IMR-90 (cell line): ENCODE measurements around the gene PDE4B. TPM values are rescaled to one million over a fixed set of nuclear protein-coding genes. Genes with fewer than 3 reads are reported as not detected.

Experiments
- ATAC-seq: fragments of 200-7000 bp; cut with Tn5 transposase; 2 replicates; pipeline ENCODE4 v1.9.1; 2020; ENCODE audit warnings: low read depth, mild to moderate bottlenecking, moderate library complexity
- BruUV-seq: library from RNA; stranded (reverse); fragments of 400-500 nt; replicated peaks from 2 replicates; lab custom pipeline; 2021; lab: Mats Ljungman, UMichigan
- CTCF ChIA-PET: fragments of 300-600 bp; formaldehyde crosslinking; extraction: SDS; loops from one replicate; lab custom pipeline; 2021; ENCODE audit warnings: antibody characterized with exemption; lab: Yijun Ruan, JAX
- POLR2A ChIA-PET: fragments of 300-600 bp; sonication (Branson Sonifier 250); formaldehyde crosslinking; loops from one replicate; lab custom pipeline; 2022; ENCODE audit warnings: antibody characterized with exemption; ENCODE audit not compliant: unreplicated experiment; lab: Charles Lee
- DNase-seq: peaks from one replicate; pipeline ENCODE4 v3.0.0; 2013
- H2AFZ ChIP-seq: replicated peaks from 2 replicates; pipeline ENCODE3; 2013; ENCODE audit warnings: low read length, mild to moderate bottlenecking; ENCODE audit not compliant: poor library complexity
- H2AK5ac ChIP-seq: 2 replicates; pipeline ENCODE4 v1.6.1; 2013; ENCODE audit warnings: low read depth, low read length, inconsistent platforms
- H2AK9ac ChIP-seq: replicated peaks from 2 replicates; pipeline ENCODE3; 2013; ENCODE audit warnings: mild to moderate bottlenecking, low read depth, low read length, moderate library complexity; ENCODE audit not compliant: poor library complexity
- H2BK120ac ChIP-seq: 2 replicates; pipeline ENCODE4 v1.6.1; 2013; ENCODE audit warnings: low read depth, low read length, inconsistent platforms
- H2BK15ac ChIP-seq: 3 replicates; pipeline ENCODE4 v1.6.1; 2013; ENCODE audit warnings: low read depth, low read length, inconsistent platforms
- H2BK20ac ChIP-seq: 2 replicates; pipeline ENCODE4 v1.6.1; 2013; ENCODE audit warnings: low read depth, mild to moderate bottlenecking, inconsistent platforms, low read length, moderate library complexity
- H2BK5ac ChIP-seq: 2 replicates; pipeline ENCODE4 v1.6.1; 2013; ENCODE audit warnings: mild to moderate bottlenecking, low read depth, low read length, inconsistent platforms; ENCODE audit not compliant: poor library complexity, severe bottlenecking
- H3K14ac ChIP-seq: replicated peaks from 2 replicates; pipeline ENCODE4 v1.6.1; 2013; ENCODE audit warnings: low read depth, low read length, inconsistent platforms
- H3K18ac ChIP-seq: 2 replicates; pipeline ENCODE4 v1.6.1; 2013; ENCODE audit warnings: low read depth, low read length, control low read depth
- H3K23ac ChIP-seq: 2 replicates; pipeline ENCODE4 v1.6.1; 2013; ENCODE audit warnings: low read depth, low read length, inconsistent platforms
- H3K27ac ChIP-seq: 2 replicates; pipeline ENCODE4 v1.5.1; 2013; ENCODE audit warnings: mild to moderate bottlenecking, control low read depth, low read length; ENCODE audit not compliant: insufficient read depth
- H3K27me3 ChIP-seq: 2 replicates; pipeline ENCODE4 v1.6.1; 2013; ENCODE audit warnings: low read length; ENCODE audit not compliant: control insufficient read depth, insufficient read depth
- H3K36me3 ChIP-seq: 2 replicates; pipeline ENCODE4 v1.6.1; 2013; ENCODE audit warnings: low read length, mixed read lengths; ENCODE audit not compliant: control insufficient read depth, insufficient read depth
- H3K4ac ChIP-seq: 2 replicates; pipeline ENCODE4 v1.6.1; 2013; ENCODE audit warnings: low read depth, low read length, inconsistent platforms
- H3K4me1 ChIP-seq: 2 replicates; pipeline ENCODE4 v1.6.1; 2013; ENCODE audit warnings: low read length, mixed read lengths; ENCODE audit not compliant: control insufficient read depth, insufficient read depth
- H3K4me2 ChIP-seq: 2 replicates; pipeline ENCODE4 v1.6.1; 2013; ENCODE audit warnings: low read depth, mild to moderate bottlenecking, control low read depth, low read length, moderate library complexity
- H3K4me3 ChIP-seq: 2 replicates; pipeline ENCODE4 v1.5.1; 2013; ENCODE audit warnings: low read depth, mild to moderate bottlenecking, control low read depth, low read length, moderate library complexity; ENCODE audit not compliant: insufficient read depth
- H3K56ac ChIP-seq: 2 replicates; pipeline ENCODE4 v1.6.1; 2013; ENCODE audit warnings: low read length, inconsistent platforms; ENCODE audit not compliant: insufficient read depth; ENCODE audit errors: extremely low read depth
- H3K79me1 ChIP-seq, 2 experiments: 2 replicates each; pipeline ENCODE4 v1.6.1; 2013; ENCODE audit warnings: low read length in 2 of 2, inconsistent platforms in 1 of 2, low read depth in 1 of 2
- H3K9ac ChIP-seq: 2 replicates; pipeline ENCODE4 v1.6.1; 2013; ENCODE audit warnings: low read depth, low read length, control low read depth
- H3K9me1 ChIP-seq: 2 replicates; pipeline ENCODE4 v1.6.1; 2013; ENCODE audit warnings: low read length, inconsistent platforms; ENCODE audit not compliant: insufficient read depth
- H3K9me3 ChIP-seq: 2 replicates; pipeline ENCODE4 v1.6.1; 2013; ENCODE audit warnings: low read length; ENCODE audit not compliant: control insufficient read depth, insufficient read depth
- H4K20me1 ChIP-seq: 2 replicates; pipeline ENCODE4 v1.6.1; 2013; ENCODE audit warnings: low read length, inconsistent platforms; ENCODE audit not compliant: insufficient read depth
- H4K5ac ChIP-seq: 2 replicates; pipeline ENCODE4 v1.6.1; 2013; ENCODE audit warnings: mild to moderate bottlenecking, low read depth, low read length, control low read depth
- H4K8ac ChIP-seq, 2 experiments: 2 replicates each; pipeline ENCODE4 v1.6.1; 2013; ENCODE audit warnings: low read depth in 2 of 2, low read length in 2 of 2, control low read depth in 1 of 2, inconsistent platforms in 1 of 2
- H4K91ac ChIP-seq: 2 replicates; pipeline ENCODE4 v1.6.1; 2013; ENCODE audit warnings: low read depth, low read length, inconsistent platforms; ENCODE audit not compliant: insufficient read depth
- BHLHE40 ChIP-seq: fragments of 150-350 bp; IDR thresholded peaks from 2 replicates; pipeline ENCODE4 v1.6.1; 2016; ENCODE audit warnings: mild to moderate bottlenecking, low read depth, low read length
- CEBPB ChIP-seq: IDR thresholded peaks from 2 replicates; pipeline ENCODE4 v1.6.1; 2012; ENCODE audit warnings: low read depth, low read length, improper control_type of control experiment
- CHD1 ChIP-seq: IDR thresholded peaks from 2 replicates; pipeline ENCODE4 v1.6.1; 2012; ENCODE audit warnings: low read depth, low read length, improper control_type of control experiment
- FOS ChIP-seq: fragments of 150-350 bp; IDR thresholded peaks from 2 replicates; pipeline ENCODE4 v1.6.1; 2016; ENCODE audit warnings: low read depth, low read length
- MAFK ChIP-seq: IDR thresholded peaks from 2 replicates; pipeline ENCODE4 v1.6.1; 2012; ENCODE audit warnings: low read depth, low read length, improper control_type of control experiment
- MXI1 ChIP-seq: IDR thresholded peaks from 2 replicates; pipeline ENCODE4 v1.6.1; 2012; ENCODE audit warnings: low read depth, mild to moderate bottlenecking, low read length, moderate library complexity, borderline replicate concordance
- NFE2L2 ChIP-seq: fragments of 150-350 bp; IDR thresholded peaks from 2 replicates; pipeline ENCODE4 v1.6.1; 2016; ENCODE audit warnings: low read depth, mild to moderate bottlenecking, low read length
- POLR2A ChIP-seq: IDR thresholded peaks from 2 replicates; pipeline ENCODE4 v1.6.1; 2012; ENCODE audit warnings: mild to moderate bottlenecking, low read depth, low read length
- RAD21 ChIP-seq: IDR thresholded peaks from 2 replicates; pipeline ENCODE4 v1.6.1; 2012; ENCODE audit warnings: low read length, improper control_type of control experiment
- RCOR1 ChIP-seq: IDR thresholded peaks from 2 replicates; pipeline ENCODE4 v1.6.1; 2012; ENCODE audit warnings: mild to moderate bottlenecking, low read length, improper control_type of control experiment; ENCODE audit not compliant: insufficient replicate concordance
- SMC3 ChIP-seq: fragments of 150-350 bp; IDR thresholded peaks from 2 replicates; pipeline ENCODE4 v1.6.1; 2016; ENCODE audit warnings: low read depth, mild to moderate bottlenecking, antibody characterized with exemption, low read length, moderate library complexity
- WGBS, 2 experiments: methylation state at CpG; one replicate each; pipeline versions ENCODE4 v1.1.5 to v1.1.7; 2013; ENCODE audit warnings: missing lambda C conversion rate in 2 of 2; ENCODE audit not compliant: insufficient read length in 1 of 2; ENCODE audit errors: extremely low coverage in 2 of 2; 5-methylcytosine and 5-hydroxymethylcytosine counted together
- dilution Hi-C: fragments of 300-500 bp; cut with HindIII; formaldehyde crosslinking; loops from one replicate; pipeline ENCODE4 v1.14.3; 2018; ENCODE audit warnings: low sequenced_read_pairs; ENCODE audit not compliant: unreplicated experiment
- in situ Hi-C: fragments of 300-500 bp; cut with MboI; formaldehyde crosslinking; loops from 3 replicates; pipeline ENCODE4 v1.14.3; 2019; ENCODE audit warnings: low sequenced_read_pairs, inconsistent platforms, mixed read lengths
- intact Hi-C: fragments of 100-400 bp; cut with micrococcal nuclease; formaldehyde crosslinking; loops from 2 replicates; pipeline ENCODE4 v1.10.0; 2022
- polyA plus RNA-seq, 3 experiments: library from polyadenylated mRNA; depleted of rRNA; stranded (reverse); fragments of >200 nt; gene quantifications; 2 replicates each; pipeline ENCODE4 v1.2.3, GENCODE V29; 2012; ENCODE audit warnings: low replicate concordance in 1 of 3
- total RNA-seq: library from RNA; depleted of rRNA; stranded (reverse); fragments of >200 nt; gene quantifications from 2 replicates; pipeline ENCODE4 v1.2.3, GENCODE V29; 2012
- TF ChIP-seq, protein P1 (sequence below): fragments of 150-350 bp; IDR thresholded peaks from 2 replicates; pipeline ENCODE4 v1.6.1; 2017; ENCODE audit warnings: mild to moderate bottlenecking, antibody characterized with exemption, low read length, low read depth
- TF ChIP-seq, protein P2 (sequence below): conservative IDR thresholded peaks from 2 replicates; pipeline ENCODE4 v1.5.1; 2012; ENCODE audit warnings: mild to moderate bottlenecking, low read depth, low read length, improper control_type of control experiment
- TF ChIP-seq, protein P3 (sequence below): fragments of 150-350 bp; IDR thresholded peaks from 2 replicates; pipeline ENCODE4 v1.6.1; 2016; ENCODE audit warnings: low read depth, mild to moderate bottlenecking, low read length, moderate library complexity, borderline replicate concordance

PDE4B gene
- total and polyA plus RNA-seq, 2 of the 4 experiments (the other 2 are of a cell fraction) = 5.8 to 21.3 TPM

DNA sequence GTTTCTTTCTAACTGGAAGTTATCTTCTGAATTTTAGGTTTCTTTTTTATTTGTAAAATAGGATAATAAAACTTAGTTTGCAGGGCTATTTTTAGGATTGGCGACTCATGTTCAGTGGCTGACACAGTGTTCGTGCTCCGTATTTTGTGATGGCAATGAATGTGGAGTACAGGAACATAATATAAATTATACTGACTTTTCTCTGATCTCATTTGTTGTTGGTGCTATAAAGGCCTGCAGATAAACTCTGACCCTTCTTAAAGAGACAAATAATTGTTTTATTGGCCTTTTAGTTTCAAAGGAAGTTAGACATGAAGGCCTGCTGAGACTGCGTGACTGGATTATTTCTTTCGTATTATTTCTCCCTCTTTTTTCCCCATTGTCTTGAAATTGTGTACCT lies 339.6 kb downstream of the PDE4B start:
- Histone ChIP-seq H2BK120ac (no peak overlapping the region), H3K23ac (no peak overlapping the region), H3K27me3 (no peaks in the 10 kb centered on the region), H3K9me1 (no peaks in the 10 kb centered on the region), H3K36me3 (no peaks in the 10 kb centered on the region), H2BK15ac (no peak overlapping the region), H4K20me1 (no peaks in the 10 kb centered on the region), H2AFZ (no peak overlapping the region), H4K8ac (no peak overlapping the region), H4K5ac (no peak overlapping the region), H3K27ac (no peak overlapping the region), H2AK9ac (no peak overlapping the region), H3K4me3 (no peak overlapping the region), H3K56ac (no peak overlapping the region), H3K9ac (no peak overlapping the region), H3K79me1 (no peaks in the 10 kb centered on the region), H4K91ac (no peak overlapping the region), H2BK20ac (no peak overlapping the region), H3K4ac (no peak overlapping the region), H3K18ac (no peak overlapping the region), H3K9me3 (no peaks in the 10 kb centered on the region), H2AK5ac (no peak overlapping the region), H3K14ac (no peak overlapping the region), H2BK5ac (no peak overlapping the region), H3K4me2 (no peak overlapping the region), H3K4me1 (no peaks in the 10 kb centered on the region)
- intact Hi-C loops = no loop called here
- ATAC-seq = no peak
- WGBS, 2 experiments = 100% methylated on average over 1 of the region's 5 CpGs; no CpG with 5 or more reads in 1 of the 2 experiments
- dilution Hi-C loops = no loop called here
- POLR2A ChIA-PET = no interaction called here
- CTCF ChIA-PET = no interaction called here
- peak; percentile 10 for DNase-seq
- no TSS peak for BruUV-seq
- in situ Hi-C loops = no loop called here
- TF ChIP-seq FOS (no peak), RAD21 (no peak), CEBPB (no peak), MXI1 (no peak), POLR2A (no peak), BHLHE40 (no peak), SMC3 (no peak), CHD1 (no peak), MAFK (no peak), NFE2L2 (no peak), RCOR1 (no peak)
- TF ChIP-seq, protein P1, sequence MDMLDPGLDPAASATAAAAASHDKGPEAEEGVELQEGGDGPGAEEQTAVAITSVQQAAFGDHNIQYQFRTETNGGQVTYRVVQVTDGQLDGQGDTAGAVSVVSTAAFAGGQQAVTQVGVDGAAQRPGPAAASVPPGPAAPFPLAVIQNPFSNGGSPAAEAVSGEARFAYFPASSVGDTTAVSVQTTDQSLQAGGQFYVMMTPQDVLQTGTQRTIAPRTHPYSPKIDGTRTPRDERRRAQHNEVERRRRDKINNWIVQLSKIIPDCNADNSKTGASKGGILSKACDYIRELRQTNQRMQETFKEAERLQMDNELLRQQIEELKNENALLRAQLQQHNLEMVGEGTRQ = no peak
- TF ChIP-seq, protein P2, sequence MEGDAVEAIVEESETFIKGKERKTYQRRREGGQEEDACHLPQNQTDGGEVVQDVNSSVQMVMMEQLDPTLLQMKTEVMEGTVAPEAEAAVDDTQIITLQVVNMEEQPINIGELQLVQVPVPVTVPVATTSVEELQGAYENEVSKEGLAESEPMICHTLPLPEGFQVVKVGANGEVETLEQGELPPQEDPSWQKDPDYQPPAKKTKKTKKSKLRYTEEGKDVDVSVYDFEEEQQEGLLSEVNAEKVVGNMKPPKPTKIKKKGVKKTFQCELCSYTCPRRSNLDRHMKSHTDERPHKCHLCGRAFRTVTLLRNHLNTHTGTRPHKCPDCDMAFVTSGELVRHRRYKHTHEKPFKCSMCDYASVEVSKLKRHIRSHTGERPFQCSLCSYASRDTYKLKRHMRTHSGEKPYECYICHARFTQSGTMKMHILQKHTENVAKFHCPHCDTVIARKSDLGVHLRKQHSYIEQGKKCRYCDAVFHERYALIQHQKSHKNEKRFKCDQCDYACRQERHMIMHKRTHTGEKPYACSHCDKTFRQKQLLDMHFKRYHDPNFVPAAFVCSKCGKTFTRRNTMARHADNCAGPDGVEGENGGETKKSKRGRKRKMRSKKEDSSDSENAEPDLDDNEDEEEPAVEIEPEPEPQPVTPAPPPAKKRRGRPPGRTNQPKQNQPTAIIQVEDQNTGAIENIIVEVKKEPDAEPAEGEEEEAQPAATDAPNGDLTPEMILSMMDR = no peak
- TF ChIP-seq, protein P3, sequence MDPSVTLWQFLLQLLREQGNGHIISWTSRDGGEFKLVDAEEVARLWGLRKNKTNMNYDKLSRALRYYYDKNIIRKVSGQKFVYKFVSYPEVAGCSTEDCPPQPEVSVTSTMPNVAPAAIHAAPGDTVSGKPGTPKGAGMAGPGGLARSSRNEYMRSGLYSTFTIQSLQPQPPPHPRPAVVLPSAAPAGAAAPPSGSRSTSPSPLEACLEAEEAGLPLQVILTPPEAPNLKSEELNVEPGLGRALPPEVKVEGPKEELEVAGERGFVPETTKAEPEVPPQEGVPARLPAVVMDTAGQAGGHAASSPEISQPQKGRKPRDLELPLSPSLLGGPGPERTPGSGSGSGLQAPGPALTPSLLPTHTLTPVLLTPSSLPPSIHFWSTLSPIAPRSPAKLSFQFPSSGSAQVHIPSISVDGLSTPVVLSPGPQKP = no peak
